AG09319 (cell line): Measurements from ENCODE around the gene UBA52.
A peak's percentile ranks its signal among the peaks of the same experiment; 100 is the strongest.
"Not testable (repeated sequence)": the region's sequence is repeated elsewhere in the genome, so short reads cannot be mapped to it uniquely, and the experiment has no call there.

ENCODE experiments used
- DNase-seq: peaks from one replicate; pipeline ENCODE4 v3.0.0-alpha.2; 2010; ENCODE audit warnings: low read depth; ENCODE audit errors: extremely low read depth
- CTCF ChIP-seq: IDR thresholded peaks from 2 replicates; pipeline ENCODE4 v1.5.1; 2011; ENCODE audit warnings: low read depth, mild to moderate bottlenecking, inconsistent platforms, low read length, moderate library complexity

UBA52 gene

DNA sequence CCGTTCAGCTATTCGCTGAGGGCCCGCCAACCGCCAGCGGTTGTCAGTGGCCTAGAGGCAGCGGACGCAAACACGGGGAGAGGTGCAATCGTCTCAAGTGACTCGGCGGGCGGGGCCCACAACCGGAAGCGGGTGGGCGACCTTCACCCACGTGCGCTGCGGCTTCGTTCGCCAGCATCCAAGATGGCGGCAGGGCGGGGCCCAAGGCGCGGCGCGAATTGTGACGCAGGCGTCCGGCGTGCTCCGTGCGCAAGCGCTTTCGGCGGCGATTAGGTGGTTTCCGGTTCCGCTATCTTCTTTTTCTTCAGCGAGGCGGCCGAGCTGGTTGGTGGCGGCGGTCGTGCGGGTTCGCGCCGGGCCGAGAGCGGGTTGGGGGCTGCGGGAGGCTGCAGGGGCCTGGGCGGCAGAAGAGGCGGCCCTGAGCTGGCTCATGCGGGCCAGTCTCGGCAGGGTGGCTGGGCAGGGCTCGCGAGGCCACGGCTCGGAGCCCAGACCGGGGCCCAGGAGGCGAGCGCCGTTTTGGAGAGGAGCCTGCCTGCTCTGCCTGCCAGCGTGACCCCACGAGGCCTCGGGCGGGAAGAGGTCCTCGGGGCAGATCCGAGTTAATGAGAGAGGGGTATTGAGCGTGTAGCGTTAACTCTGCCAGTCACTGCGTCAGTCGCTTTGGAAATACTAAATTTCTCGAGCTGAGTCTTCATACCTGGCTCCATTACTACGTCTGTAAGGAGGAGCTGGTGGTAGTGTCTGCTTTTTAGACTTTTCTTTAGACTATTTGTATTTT, at the start of gene UBA52:
Gene UBA52, plus strand, starts transcription at position 294 of the 781 bp plus-strand sequence. CDS start 1,444 bp downstream, outside the sequence.
- peak; percentile 88 for DNase-seq
- TF ChIP-seq CTCF, result no peak

- peak; percentile 100 for DNase-seq
- TF ChIP-seq CTCF, result peak; percentile 20
These were observed 49.4 kb upstream of the UBA52 start for GRCh38 chr19:18522124-18522861.

DNA sequence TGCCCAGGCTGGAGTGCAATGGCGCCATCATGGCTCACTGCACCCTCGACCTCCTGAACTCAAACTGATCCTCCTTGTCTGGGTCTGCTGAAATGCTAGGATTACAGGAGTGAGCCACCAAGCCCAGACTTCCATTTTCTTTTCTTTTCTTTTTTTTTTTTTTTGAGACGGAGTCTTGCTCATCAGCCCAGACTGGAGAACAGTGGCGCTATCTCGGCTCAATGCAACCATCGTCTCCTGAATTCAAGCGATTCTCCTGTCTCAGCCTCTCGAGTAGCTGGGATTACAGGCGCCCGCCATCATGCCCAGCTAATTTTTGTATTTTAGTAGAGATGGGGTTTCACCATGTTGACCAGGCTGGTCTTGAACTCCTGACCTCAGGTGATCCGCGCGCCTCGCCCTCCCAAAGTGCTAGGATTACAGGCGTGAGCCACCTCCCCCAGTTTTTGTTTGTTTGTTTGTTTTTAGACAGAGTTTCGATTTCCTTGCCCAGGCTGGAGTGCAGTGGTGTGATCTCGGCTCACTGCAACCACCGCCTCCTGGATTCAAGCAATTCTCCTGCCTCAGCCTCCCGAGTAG, 48.7 kb upstream of the UBA52 start:
- DNase-seq, result not testable (repeated sequence)

DNA sequence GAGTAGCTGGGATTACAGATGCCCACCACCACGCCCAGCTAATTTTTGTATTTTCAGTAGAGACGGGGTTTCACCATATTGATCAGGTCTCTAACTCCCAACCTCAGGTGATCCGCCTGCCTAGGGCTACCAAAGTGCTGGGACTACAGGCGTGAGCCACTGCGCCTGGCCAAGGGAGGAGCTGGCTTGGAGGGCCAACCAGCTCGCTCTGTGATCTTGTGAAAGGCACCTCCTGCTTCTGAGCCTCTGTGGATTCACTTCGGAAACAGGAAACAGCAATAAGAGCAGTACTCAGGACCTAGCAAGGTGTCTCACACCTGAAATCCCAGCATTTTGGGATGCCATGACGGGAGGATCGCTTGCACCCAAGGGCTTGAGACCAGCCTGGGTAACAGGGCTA, 47.8 kb upstream of the UBA52 start:
- no peak for TF ChIP-seq CTCF
- no peak for DNase-seq

DNA sequence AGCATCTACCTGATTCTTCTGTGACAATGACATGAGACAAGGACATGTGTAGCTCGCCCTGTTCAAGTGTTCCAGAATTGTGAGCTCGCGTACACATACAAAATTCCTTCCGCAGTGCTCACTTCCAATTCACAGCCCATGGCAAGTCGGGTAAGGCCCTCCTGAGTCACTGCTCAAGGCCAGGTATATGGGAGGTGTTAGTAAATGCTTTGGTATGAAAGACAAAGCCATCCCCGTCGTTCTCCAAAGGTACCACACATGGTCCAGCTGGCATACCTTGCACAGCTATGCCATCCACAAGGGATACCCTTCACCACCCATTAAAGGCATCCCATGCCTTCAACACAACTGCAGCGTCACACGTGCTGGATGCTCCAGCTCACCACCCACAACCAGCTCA, 45.3 kb upstream of the UBA52 start:
- TF ChIP-seq CTCF, result no peak
- no peak for DNase-seq

- DNase-seq, result no peak
- TF ChIP-seq CTCF, result no peak
These were observed 41.9 kb upstream of the UBA52 start for GRCh38 chr19:18529782-18530181.

DNA sequence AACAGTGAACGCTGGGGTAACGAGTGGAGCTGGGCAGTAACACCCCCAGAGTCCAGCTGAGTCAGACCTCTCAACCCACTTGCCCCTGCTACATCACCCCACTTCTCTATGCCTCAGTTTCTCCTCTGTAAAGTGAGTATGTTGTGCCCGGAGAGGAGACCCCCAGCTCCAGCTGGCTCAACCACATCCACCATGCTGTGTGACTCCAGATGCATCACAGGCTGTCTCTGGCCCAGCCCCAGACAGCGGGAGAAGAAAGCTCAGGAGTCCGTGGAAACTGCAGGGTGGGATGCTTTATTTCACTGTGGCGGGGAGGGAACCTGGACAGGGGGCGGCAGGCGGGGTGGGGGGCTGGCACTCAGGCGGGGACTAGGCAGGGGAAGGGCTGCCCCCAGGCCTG, 40.2 kb upstream of the UBA52 start:
- DNase-seq, result no peak
- no peak for TF ChIP-seq CTCF
